Liver (tissue), 9 donors: ENCODE results near the gene C1orf210. TPM values are rescaled to one million over a fixed set of nuclear protein-coding genes. Genes with fewer than 3 reads are reported as not detected.

Experiments
- DNase-seq: peaks from one replicate; pipeline ENCODE4 v3.0.0-alpha.2; 2017; ENCODE audit warnings: low spot score
- H3K27ac ChIP-seq, 2 donors: one replicate each; pipeline ENCODE4 v1.7.0; 2013; ENCODE audit warnings: inconsistent platforms in 2 of 2, low read length in 2 of 2, control low read depth in 1 of 2, low read depth in 1 of 2, mild to moderate bottlenecking in 1 of 2
- H3K27me3 ChIP-seq, 4 donors: one replicate each; pipeline versions ENCODE4 v1.6.1 to v1.7.0; 2013; ENCODE audit warnings: low read length in 3 of 4, inconsistent platforms in 1 of 4, mild to moderate bottlenecking in 1 of 4, moderate library complexity in 1 of 4; ENCODE audit not compliant: control insufficient read depth in 4 of 4, insufficient read depth in 4 of 4
- H3K36me3 ChIP-seq, 4 donors: one replicate each; pipeline versions ENCODE4 v1.6.1 to v1.7.0; 2013; ENCODE audit warnings: low read length in 3 of 4, mild to moderate bottlenecking in 3 of 4, low read depth in 1 of 4, moderate library complexity in 1 of 4; ENCODE audit not compliant: control insufficient read depth in 4 of 4, insufficient read depth in 3 of 4
- H3K4me1 ChIP-seq, 4 donors: one replicate each; pipeline versions ENCODE4 v1.6.1 to v1.7.0; 2013; ENCODE audit warnings: low read length in 3 of 4, mild to moderate bottlenecking in 3 of 4, moderate library complexity in 1 of 4; ENCODE audit not compliant: control insufficient read depth in 4 of 4, insufficient read depth in 4 of 4
- H3K4me3 ChIP-seq, 3 donors: one replicate each; pipeline versions ENCODE4 v1.6.1 to v1.7.0; 2013; ENCODE audit warnings: low read length in 3 of 3, control low read depth in 1 of 3, low read depth in 1 of 3, mild to moderate bottlenecking in 1 of 3
- H3K9ac ChIP-seq, 2 donors: one replicate each; pipeline ENCODE4 v1.7.0; 2013; ENCODE audit warnings: low read length in 2 of 2, mild to moderate bottlenecking in 2 of 2, moderate library complexity in 2 of 2, control low read depth in 1 of 2, low read depth in 1 of 2
- H3K9me3 ChIP-seq, 4 donors: one replicate each; pipeline versions ENCODE4 v1.6.1 to v1.7.0; 2013; ENCODE audit warnings: low read length in 3 of 4; ENCODE audit not compliant: control insufficient read depth in 4 of 4
- ATF3 ChIP-seq: IDR thresholded peaks from 2 replicates; pipeline ENCODE4 v1.6.1; 2016; ENCODE audit warnings: antibody characterized with exemption
- CTCF ChIP-seq: fragments of 150-350 bp; IDR thresholded peaks from 2 replicates; pipeline ENCODE4 v1.5.1; 2017; ENCODE audit warnings: improper control_type of control experiment, low read depth, low read length; ENCODE audit not compliant: missing input control
- FOXA1 ChIP-seq: IDR thresholded peaks from 2 replicates; pipeline ENCODE4 v1.6.1; 2016; ENCODE audit warnings: antibody characterized with exemption
- FOXA2 ChIP-seq: IDR thresholded peaks from 2 replicates; pipeline ENCODE4 v1.6.1; 2016; ENCODE audit warnings: antibody characterized with exemption
- GABPA ChIP-seq, 2 donors: IDR thresholded peaks in 1 of 2; conservative IDR thresholded peaks in 1 of 2; 2 replicates each; pipeline ENCODE4 v1.6.1; 2016; ENCODE audit warnings: antibody characterized with exemption in 2 of 2, mild to moderate bottlenecking in 1 of 2, moderate library complexity in 1 of 2
- HNF4A ChIP-seq, 2 donors: conservative IDR thresholded peaks; 2 replicates each; pipeline ENCODE4 v1.6.1; 2016; ENCODE audit warnings: antibody characterized with exemption in 2 of 2, mild to moderate bottlenecking in 2 of 2
- HNF4G ChIP-seq: IDR thresholded peaks from 2 replicates; pipeline ENCODE4 v1.6.1; 2016; ENCODE audit warnings: antibody characterized with exemption
- JUND ChIP-seq, 2 donors: IDR thresholded peaks; 2 replicates each; pipeline ENCODE4 v1.6.1; 2016; ENCODE audit warnings: antibody characterized with exemption in 2 of 2
- MAX ChIP-seq: IDR thresholded peaks from 2 replicates; pipeline ENCODE4 v1.6.1; 2016; ENCODE audit warnings: antibody characterized with exemption
- NR2F2 ChIP-seq: IDR thresholded peaks from 2 replicates; pipeline ENCODE4 v1.6.1; 2016; ENCODE audit warnings: antibody characterized with exemption
- RAD21 ChIP-seq, 2 donors: IDR thresholded peaks; 2 replicates each; pipeline ENCODE4 v1.6.1; 2016; ENCODE audit warnings: antibody characterized with exemption in 2 of 2, mild to moderate bottlenecking in 2 of 2
- REST ChIP-seq: IDR thresholded peaks from 2 replicates; pipeline ENCODE4 v1.6.1; 2016; ENCODE audit warnings: antibody characterized with exemption, mild to moderate bottlenecking
- RXRA ChIP-seq, 2 donors: IDR thresholded peaks; 2 replicates each; pipeline ENCODE4 v1.6.1; 2017 to 2018; ENCODE audit warnings: antibody characterized with exemption in 2 of 2, mild to moderate bottlenecking in 1 of 2
- TAF1 ChIP-seq: conservative IDR thresholded peaks from 2 replicates; pipeline ENCODE4 v1.6.1; 2016; ENCODE audit warnings: antibody characterized with exemption, mild to moderate bottlenecking
- YY1 ChIP-seq: IDR thresholded peaks from 2 replicates; pipeline ENCODE4 v1.6.1; 2016; ENCODE audit warnings: antibody characterized with exemption, mild to moderate bottlenecking
- ZBTB33 ChIP-seq: IDR thresholded peaks from 2 replicates; pipeline ENCODE4 v1.6.1; 2016; ENCODE audit warnings: antibody characterized with exemption
- WGBS: extraction: QIAGEN DNeasy Blood & Tissue Kit; methylation state at CpG from one replicate; pipeline ENCODE4 v1.1.7; 2013; 5-methylcytosine and 5-hydroxymethylcytosine counted together
- polyA plus RNA-seq, 2 donors: library from polyadenylated mRNA; stranded (reverse) in 1 of 2; unstranded in 1 of 2; fragments of 200-250 nt in 1 of 2; fragments of >200 nt in 1 of 2; fragmentation: Nextera tagmentation in 1 of 2; extraction: Ambion mirVana in 1 of 2; gene quantifications; one replicate each; pipeline versions ENCODE4 v1.2.1 to v1.2.3, GENCODE V29; 2013 to 2015
- total RNA-seq, 2 donors: library from RNA; depleted of rRNA; stranded (reverse); fragments of >200 nt; gene quantifications; one replicate each; pipeline ENCODE4 v1.2.3, GENCODE V29; 2014
- donor health status: healthy.
- donor health status: healthy.
- donor health status: healthy.
- donor health status: healthy.
- donor health status: healthy.

Gene C1orf210
- total and polyA plus RNA-seq, 4 donors = 0.75 to 5.0 (median 1.2) TPM

- no peak overlapping the region for H3K27ac ChIP-seq
- no peaks in the 10 kb centered on the region for H3K27me3 ChIP-seq
- DNase-seq = no peak
- no peak overlapping the region for H3K9ac ChIP-seq
- WGBS = 90% methylated on average over 11 of the region's 11 CpGs
- no peaks in the 10 kb centered on the region for H3K36me3 ChIP-seq
- no peak overlapping the region for H3K4me3 ChIP-seq
- TF ChIP-seq HNF4A (conservative IDR thresholded peaks at IDR 0.05) (no peak), RXRA (IDR thresholded peaks at IDR 0.05) (no peak)
- H3K9me3 ChIP-seq = no peaks in the 10 kb centered on the region
- peaks cover 12 to 34% (median 24%) of the 10 kb centered on the region in 4 donors for H3K4me1 ChIP-seq
These were observed 734 bp upstream of the C1orf210 start for GRCh38 chr1:43286115-43286514.

GRCh38 chr1:43284546-43285110 lies 753 bp downstream of the C1orf210 start:
- no peak for DNase-seq
- peaks cover 15 to 47% (median 26%) of the 10 kb centered on the region in 4 donors for H3K4me1 ChIP-seq
- no peak overlapping the region for H3K9ac ChIP-seq
- H3K9me3 ChIP-seq = no peaks in the 10 kb centered on the region
- H3K4me3 ChIP-seq = no peak overlapping the region
- H3K27me3 ChIP-seq = no peaks in the 10 kb centered on the region
- no peaks in the 10 kb centered on the region for H3K36me3 ChIP-seq
- WGBS = 86% methylated on average over 12 of the region's 12 CpGs
- H3K27ac ChIP-seq = no peak overlapping the region
- TF ChIP-seq REST = no peak

- Histone ChIP-seq H3K36me3 (no peaks in the 10 kb centered on the region), H3K4me3 (no peak overlapping the region), H3K9ac (no peak overlapping the region), H3K4me1 (peaks cover 15 to 51% (median 28%) of the 10 kb centered on the region in 4 donors), H3K9me3 (no peaks in the 10 kb centered on the region), H3K27ac (no peak overlapping the region), H3K27me3 (no peaks in the 10 kb centered on the region)
- WGBS = 88% methylated on average over 3 of the region's 3 CpGs
- no peak for DNase-seq
- TF ChIP-seq ATF3 (no peak), RAD21 (IDR thresholded peaks at IDR 0.05) (no peak), YY1 (no peak), FOXA2 (no peak), JUND (IDR thresholded peaks at IDR 0.05) (no peak), ZBTB33 (no peak), HNF4G (no peak), NR2F2 (no peak), REST (no peak), MAX (no peak), GABPA (IDR thresholded peaks at IDR 0.05 in 1 of 2, conservative IDR thresholded peaks at IDR 0.05 in 1 of 2) (no peak), CTCF (no peak), TAF1 (no peak), FOXA1 (no peak)
These were observed 1.3 kb downstream of the C1orf210 start for GRCh38 chr1:43284065-43284464.
